Kasumi-1 (cell line): ENCODE measurements around the gene GNAS.
"Not testable (repeated sequence)": the region's sequence is repeated elsewhere in the genome, so short reads cannot be mapped to it uniquely, and the experiment has no call there.

Experiments used
- DNase-seq, 2 experiments: peaks; one replicate each; lab custom pipeline; 2025; lab: John Stamatoyannopoulos, UW

The GNAS gene

DNA sequence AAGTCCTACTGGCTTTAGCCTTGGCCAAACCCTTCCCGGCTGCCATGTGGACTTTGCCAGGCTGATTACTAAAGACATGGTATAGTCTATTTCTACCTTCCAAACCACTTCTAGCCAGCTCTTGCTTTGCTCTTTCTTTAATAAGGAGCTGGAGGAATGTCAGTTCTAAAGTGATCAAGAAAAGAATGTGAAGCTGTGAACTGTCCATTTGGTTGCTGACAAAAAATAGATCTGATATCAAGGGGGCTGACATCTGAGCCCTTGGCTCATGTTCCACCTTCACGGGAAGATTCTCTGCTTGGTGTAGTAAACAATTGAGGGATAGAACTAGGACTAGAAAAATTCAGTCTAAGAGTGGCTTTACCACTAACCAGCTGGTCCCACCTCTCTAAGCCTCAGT is 24.4 kb upstream of the GNAS start:
- DNase-seq = no peak

- not testable (repeated sequence) for DNase-seq
Observed at GRCh38 chr20:58828804-58829203, 23.7 kb upstream of the GNAS start.

DNA sequence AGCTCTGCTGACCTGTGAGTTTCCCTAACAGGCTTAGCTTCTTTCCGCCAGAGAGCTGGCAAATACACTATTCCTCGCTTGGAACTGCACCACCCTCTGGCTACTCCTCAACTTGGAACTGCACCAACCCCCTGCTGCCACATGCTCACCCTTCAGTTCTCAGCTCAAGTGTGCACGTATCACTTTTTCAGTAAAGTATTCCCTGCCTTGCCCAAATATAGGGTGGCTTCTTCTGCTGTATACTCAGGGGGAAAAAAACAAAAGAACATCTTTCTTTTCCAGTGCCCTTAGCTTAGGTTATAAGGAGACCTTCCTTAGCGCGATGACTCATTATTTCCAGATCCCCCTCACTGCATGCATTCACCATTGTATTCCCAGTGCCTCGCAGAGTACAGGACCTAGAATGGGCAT is 23.0 kb upstream of the GNAS start:
- no peak for DNase-seq

DNA sequence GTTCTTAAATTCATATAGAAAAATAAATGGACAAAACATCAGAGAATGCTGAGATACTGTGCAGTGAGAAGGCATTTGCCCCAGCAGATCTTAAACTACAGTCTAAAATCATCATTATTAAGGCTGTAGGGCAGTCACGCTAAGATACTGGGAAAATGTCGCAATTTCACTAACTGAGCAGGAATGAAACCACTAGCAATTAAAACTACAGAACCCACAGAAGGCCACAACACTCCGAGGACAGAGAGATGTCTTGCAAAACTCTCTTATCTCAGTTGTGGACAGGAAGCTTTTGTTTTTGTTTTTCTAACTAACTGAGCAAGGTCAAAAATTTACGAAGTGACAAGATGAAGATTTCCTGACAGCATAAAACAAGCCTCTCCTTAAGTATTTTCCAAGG is 20.1 kb upstream of the GNAS start:
- no peak for DNase-seq

DNA sequence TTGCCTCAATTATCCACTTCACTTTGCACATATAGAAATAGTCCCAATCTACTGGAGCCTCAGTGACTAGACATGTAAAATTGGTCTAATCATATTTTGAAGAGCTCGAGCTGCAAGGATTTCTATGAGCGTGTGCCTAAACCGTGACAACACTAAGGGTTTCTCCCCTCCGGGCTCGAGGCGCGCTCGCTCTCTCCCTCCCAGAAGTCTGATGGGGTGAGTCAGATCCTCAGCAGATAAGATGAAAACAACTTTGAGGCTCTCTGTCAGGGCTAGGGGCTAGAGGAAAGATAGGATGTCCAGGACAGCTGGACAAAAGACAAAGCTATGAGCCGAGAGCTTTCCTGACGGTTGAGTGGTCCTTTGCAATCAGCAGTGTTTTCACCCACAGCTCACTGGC is 18.6 kb upstream of the GNAS start:
- DNase-seq = no peak

DNA sequence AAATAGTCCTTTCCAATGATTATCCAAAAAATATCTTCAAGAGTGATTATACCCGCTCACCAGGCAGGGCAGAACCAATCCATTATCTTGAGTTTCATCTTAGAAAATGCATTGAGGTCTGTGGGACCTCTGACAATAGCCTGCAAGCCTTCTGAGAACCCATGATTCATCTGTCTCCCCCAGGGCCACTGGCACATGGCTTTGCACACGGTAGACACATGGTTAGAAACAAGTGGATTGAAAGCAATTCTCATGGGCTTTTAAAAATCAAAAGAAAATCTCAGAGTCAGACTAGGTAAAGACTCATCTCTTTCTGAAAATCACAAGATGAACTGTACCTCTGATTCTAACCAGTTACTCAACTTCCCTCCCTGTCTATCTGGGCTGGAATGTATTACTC is 17.3 kb upstream of the GNAS start:
- no peak for DNase-seq

GRCh38 chr20:58836616-58837204 is 15.8 kb upstream of the GNAS start:
- DNase-seq = no peak

DNA sequence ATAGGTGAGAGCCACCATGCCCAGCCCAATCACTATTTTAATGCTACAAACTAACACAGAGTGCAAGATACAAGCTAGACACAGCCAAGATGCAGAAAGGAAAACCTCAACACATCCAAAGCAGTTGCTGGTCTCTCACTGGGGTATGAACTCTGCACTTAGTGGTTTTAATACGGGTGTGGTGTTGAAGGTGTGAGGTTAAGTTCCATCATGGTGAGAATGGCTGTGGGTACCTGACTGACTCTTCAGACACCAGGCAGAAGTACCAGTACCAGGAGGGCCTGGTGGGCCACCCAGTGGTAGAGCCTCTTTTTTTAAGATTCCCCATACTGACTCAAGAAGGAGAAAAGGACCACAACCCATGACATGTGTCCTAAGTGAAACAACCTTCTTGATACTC is 14.8 kb upstream of the GNAS start:
- no peak for DNase-seq

DNA sequence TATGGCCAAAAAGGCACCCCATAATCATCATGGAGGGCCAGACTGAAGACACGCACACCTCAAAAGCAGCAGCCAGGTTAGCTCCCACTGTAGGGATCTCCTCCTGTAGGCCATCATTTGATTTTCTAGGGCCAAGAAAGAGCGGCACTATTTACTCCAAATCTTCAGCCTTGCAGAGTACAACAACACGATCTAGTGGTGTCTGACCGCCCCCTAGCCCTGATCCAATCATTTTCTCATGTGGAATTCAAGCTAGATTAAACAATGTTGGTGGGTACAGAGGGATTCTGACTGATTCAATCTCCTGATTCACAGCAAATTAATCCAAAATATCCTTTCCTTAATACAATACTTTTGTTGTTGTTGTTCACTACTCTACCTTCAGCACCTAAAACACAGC is 14.3 kb upstream of the GNAS start:
- DNase-seq = no peak

GRCh38 chr20:58839474-58839874 is 13.0 kb upstream of the GNAS start:
- no peak for DNase-seq

- no peak for DNase-seq
Observed at GRCh38 chr20:58839991-58840747, 12.3 kb upstream of the GNAS start.

- DNase-seq = no peak
Observed at GRCh38 chr20:58840816-58841538, 11.5 kb upstream of the GNAS start.

GRCh38 chr20:58841539-58842264 is 10.8 kb upstream of the GNAS start:
- no peak for DNase-seq

- no peak for DNase-seq
Observed at GRCh38 chr20:58842276-58842675, 10.2 kb upstream of the GNAS start.

DNA sequence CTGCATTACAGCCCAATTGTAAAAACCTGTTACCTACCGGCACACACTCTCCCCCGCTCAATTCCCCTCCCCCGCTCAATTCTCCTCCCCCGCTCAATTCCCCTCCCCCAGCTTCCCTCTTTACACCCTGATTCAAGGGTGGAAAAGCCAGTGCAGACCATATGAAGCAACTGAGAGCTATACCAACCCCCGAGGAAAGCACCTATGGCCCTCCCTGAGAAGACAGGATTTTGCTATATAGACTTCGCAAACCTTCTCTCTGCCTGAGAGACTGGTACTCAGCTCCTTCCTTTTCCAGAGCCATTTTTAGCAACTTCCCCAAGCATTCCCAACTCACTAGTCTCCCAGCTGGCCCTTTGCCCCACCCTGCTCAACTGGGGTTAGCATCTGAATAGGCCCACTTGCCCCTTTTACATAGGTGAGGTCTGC is 9.4 kb upstream of the GNAS start:
- DNase-seq = no peak

DNA sequence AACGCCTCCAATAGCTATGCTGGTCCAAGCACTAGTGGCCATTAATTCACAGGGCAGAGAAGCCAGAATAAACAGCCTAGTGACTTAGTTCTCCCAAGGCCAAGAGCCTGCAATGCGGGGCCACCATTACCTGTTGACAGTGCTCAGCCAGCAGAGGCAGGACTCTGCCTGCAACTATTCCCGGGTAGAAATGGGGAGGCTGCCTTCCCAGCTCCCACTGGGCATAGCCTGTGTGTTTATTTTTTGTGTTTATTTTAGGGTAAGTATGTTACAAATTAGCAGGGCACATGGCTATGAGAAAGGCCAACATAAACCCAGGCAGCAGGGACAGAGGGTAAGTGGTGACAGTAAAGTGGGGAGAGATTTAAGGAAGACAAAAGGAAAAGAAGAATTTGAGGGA is 6.8 kb upstream of the GNAS start:
- no peak for DNase-seq

- peak in 1 of 2 experiments; percentile 10 for DNase-seq
Observed at GRCh38 chr20:58847463-58847862, 5.1 kb upstream of the GNAS start.

- no peak for DNase-seq
Observed at GRCh38 chr20:58850693-58851174, 1.8 kb upstream of the GNAS start, which contains the start of gene GNAS-AS1. Gene GNAS-AS1, minus strand, starts transcription at chr20:58850902.

DNA sequence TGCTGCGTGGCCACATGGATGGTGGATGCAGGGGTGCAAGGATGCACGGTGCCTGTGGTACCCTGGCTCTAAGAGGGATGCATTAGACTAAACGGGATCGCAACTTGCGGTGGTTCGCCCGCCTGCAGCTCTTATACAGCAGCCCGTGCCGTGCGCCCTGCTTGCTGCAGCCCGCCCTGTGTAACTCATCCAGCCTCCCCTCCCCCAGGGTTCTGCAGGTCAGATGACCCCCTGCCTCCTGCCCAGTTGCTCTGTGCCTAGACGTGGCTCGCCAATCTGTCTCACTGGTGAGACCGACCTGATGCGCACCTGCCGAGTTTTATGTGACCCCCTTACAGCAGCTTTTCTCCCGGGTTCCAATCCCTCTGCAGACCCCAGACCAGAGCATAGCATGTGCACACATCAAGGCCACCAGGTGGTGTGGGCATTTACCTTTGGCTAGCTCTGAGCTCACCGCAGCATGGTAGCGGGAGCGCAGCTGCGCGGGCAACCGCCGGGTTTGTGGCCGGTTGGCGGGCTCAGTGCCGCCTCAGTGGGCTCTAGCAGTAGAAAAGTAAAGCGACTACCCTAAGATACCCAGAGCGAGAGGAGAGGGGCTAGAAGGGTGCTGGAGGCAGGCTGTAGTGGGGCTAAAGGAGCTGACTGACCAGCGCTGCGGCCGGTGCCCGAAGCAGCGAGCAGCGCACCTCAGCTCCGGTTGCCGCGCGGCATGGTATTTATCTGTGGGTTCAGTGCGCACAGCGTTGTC is 1.1 kb upstream of the GNAS start:
- DNase-seq = no peak

- DNase-seq = no peak
Observed at GRCh38 chr20:58851969-58852458, 502 bp upstream of the GNAS start.

GRCh38 chr20:58853466-58853865 is 950 bp downstream of the GNAS start:
- no peak for DNase-seq
